ENCODE results near the gene KRT26.

KRT26 gene

DNA sequence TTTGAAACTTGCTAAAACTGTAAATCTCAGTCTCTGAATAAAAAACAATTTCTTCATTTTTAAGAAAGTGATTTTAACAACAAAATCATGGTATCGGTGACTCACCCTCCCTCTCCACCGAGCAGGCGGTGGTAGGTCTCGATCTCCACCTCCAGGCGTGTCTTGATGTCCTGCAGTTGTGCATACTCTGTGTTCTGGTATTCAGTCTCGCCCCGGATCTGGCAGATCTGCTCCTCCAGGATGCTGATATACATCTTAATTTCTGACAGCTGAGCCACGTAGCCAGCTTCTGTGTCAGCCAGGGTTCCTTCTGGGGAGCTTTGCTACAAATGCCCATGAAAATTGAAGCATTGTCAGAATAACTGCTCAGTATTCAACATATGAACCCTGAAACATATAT is 53.1 kb downstream of the KRT26 start:
- CTCF ChIA-PET, result no interaction called here
- POLR2A ChIA-PET, result no interaction called here
- no peak for TF ChIP-seq FOXA1 (IDR thresholded peaks at IDR 0.05)
- TF ChIP-seq SUZ12 (IDR thresholded peaks at IDR 0.05), result no peak
- no peak for TF ChIP-seq FOXM1 (IDR thresholded peaks at IDR 0.05; ENCODE audit: borderline replicate concordance)
- no peak for TF ChIP-seq LEF1 (IDR thresholded peaks at IDR 0.05; ENCODE audit: borderline replicate concordance)
- TF ChIP-seq SP1 (IDR thresholded peaks at IDR 0.05), result no peak
- no peak for DNase-seq (ENCODE audit: extremely low spot score)

DNA sequence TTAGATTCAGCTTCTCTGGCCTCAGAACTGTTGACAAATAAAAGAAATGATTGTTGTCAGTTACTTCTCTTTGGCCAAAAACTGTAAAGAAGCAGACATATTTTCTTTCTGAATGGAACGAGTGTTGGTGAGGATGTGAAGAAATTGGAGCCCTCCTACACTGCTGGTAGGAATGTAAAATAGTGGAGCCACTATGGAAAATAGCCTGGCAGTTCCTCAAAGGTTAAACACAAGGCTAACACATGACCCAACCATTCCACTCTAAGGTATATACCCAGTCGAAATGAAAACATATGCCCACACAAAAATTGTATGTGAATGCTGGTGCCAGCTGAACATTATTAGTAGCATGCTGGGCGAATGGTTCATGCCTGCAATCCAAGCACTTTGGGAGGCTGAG is 54.2 kb downstream of the KRT26 start:
- DNase-seq (ENCODE audit: extremely low spot score), result no peak
- ChIA-PET CTCF (no interaction called here), POLR2A (no interaction called here)
- TF ChIP-seq ELF4 (IDR thresholded peaks at IDR 0.05), result no peak
- TF ChIP-seq L3MBTL2 (conservative IDR thresholded peaks at IDR 0.05), result no peak
- TF ChIP-seq ZNF384 (IDR thresholded peaks at IDR 0.05), result no peak
- TF ChIP-seq LEF1 (IDR thresholded peaks at IDR 0.05; ENCODE audit: borderline replicate concordance), result no peak
- no peak for TF ChIP-seq ARNT (IDR thresholded peaks at IDR 0.05)
- TF ChIP-seq CTBP1 (IDR thresholded peaks at IDR 0.05; ENCODE audit: borderline replicate concordance), result no peak
- no peak for TF ChIP-seq SP1 (IDR thresholded peaks at IDR 0.05)
- TF ChIP-seq, protein P1, sequence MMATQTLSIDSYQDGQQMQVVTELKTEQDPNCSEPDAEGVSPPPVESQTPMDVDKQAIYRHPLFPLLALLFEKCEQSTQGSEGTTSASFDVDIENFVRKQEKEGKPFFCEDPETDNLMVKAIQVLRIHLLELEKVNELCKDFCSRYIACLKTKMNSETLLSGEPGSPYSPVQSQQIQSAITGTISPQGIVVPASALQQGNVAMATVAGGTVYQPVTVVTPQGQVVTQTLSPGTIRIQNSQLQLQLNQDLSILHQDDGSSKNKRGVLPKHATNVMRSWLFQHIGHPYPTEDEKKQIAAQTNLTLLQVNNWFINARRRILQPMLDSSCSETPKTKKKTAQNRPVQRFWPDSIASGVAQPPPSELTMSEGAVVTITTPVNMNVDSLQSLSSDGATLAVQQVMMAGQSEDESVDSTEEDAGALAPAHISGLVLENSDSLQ (IDR thresholded peaks at IDR 0.05), result no peak
- no peak for TF ChIP-seq NFRKB (IDR thresholded peaks at IDR 0.05)
